H4 (cell line): ENCODE results near the gene MATCAP1. TPM values are rescaled to one million over a fixed set of nuclear protein-coding genes. Genes with fewer than 3 reads are reported as not detected.

ENCODE experiments used
- DNase-seq: peaks from one replicate; pipeline ENCODE4 v3.0.0-alpha.2; 2015; ENCODE audit warnings: low spot score
- total RNA-seq: library from RNA; depleted of rRNA; stranded (reverse); fragments of >200 nt; shearing (Covaris generic); gene quantifications from 2 replicates; pipeline ENCODE4 v1.2.3, GENCODE V29; 2014

The MATCAP1 gene
- total RNA-seq, 1 experiment from 2014 or later: 3.5 TPM

DNA sequence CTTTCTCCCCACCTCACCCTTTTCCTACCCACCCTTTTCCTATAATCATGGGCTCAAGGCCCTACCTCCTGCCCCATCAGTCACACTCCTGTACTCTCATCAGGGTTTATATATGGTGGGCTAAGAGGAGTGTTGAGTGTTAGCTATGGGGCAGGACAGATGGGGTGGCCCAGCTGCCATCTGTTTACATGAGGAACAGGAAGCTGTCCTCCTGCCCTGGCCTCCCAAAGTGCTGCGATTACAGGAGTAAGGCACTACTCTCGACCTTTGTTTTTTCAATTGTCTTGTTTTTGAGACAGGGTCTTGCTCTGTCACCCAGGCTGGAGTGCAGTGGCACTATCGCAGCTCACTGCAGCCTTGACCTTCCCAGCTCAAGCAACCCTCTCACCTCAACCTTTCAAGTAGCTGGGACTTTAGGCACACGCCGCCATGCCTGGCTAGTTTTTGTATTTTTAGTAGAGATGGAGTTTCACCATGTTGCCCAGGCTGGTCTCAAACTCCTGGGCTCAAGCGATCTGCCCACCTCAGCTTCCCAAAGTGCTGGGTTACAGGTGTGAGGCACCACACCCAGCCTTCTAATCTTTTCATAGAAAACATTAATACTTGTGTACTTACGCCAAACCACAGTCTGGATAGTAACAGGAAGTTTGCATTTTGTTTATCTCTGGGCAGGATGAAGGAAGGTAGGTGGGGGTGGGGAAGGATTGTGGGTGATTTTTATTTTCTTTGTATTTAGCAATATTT is 25.7 kb downstream of the MATCAP1 start:
- no peak for DNase-seq

DNA sequence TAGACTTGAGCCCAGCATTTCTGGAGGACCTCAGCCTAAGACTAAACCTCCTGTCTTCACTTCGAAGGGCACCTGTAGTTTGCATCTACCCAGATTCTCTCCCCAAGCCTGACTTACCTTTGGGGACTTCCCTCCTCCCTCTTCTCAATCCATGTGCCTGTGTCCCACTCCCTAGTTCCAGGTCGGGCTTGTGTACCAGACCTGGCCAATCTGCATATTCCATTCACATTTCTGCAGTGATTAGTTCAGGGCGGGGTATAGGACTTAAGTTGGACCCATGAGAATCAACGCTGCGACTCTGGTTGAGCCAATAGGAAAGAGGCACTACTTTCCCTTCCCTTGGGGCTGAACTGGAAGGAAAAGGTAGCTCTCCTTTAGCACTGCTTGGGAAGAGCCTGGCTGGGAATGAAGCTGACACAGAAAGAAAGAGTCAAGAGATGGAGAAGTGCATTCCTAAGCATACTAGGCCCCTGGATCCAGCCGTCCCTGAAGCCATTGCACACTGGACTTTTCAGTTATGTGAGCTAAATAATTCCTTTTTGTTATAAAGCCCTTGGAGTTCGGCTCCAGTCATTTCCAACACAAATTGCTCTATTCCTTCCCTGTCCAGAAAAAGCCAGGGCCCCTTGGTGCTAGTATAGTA is 26.5 kb downstream of the MATCAP1 start:
- no peak for DNase-seq

DNA sequence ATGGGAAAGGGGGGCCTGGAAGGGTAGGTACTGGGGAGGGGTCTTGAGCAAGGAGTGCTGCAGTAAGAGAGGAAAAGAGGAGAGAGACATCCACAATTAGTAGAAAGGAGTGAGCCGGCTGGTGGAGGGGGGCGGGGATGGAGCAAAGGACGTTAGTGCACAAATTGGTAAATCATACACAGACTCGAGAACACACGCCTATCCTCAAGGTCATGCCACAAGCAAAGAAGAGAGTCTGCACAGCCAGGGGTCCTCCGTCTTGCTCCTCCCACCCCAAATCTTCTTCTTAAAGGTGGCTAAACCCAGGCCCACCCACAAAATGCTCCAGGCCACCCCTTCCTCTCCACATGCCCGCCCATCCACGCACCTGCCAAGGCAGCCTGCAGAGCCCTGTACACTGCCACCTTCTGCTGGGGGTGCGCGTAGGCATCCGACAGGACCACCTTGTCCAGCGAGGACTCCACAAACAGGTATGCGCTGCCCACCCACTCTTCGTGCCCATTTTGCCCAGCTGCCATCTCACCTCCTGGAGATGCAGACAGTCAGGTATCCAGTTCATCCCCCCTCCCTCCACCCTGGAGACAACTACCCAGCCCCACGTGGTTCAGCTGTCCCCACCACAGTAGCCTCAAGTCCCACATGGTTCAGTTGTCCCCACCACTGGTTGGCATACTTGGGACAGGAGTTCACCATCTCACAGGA is 27.5 kb downstream of the MATCAP1 start:
- no peak for DNase-seq

DNA sequence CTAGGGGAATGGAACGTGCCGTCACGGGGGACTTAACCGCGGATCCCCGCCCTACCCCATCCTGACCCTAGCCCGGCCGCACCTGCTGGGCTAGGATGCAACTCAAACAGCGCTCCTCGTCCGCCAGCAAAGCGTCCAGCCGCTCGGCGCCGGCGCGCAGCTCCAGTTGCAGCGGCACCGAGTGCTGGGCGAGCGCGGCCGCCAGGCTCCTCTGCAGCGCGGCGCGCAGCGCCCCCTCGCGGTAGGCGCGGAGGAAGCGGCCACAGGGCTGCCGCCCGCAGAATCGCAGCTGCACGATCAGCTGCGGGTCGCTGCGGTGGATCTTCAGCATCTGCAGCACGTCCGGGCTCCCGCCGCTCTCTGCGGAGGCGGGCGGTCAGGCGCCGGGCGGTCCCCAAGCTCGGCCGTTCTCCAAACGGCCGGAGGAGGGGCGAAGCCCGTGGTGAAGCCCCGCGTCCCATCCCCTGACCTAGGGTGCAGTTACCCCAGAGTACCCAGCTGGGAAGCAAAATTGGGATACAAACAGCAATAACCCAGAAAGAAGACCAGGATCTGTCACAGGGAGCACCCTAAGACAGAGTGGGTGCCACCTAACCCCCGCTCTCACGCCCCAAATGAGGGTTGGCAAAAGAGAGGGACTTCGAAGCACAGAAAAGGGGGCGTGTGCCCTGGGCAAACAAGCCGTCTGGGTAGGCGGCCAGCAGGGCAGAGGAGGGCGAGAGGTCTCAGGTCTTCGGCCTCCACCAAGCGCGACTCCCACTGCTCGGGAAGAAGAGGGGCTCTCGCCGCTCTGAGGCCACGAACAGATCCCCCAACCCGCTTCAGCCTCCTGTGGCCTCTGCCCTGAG is 28.2 kb downstream of the MATCAP1 start:
- no peak for DNase-seq

DNA sequence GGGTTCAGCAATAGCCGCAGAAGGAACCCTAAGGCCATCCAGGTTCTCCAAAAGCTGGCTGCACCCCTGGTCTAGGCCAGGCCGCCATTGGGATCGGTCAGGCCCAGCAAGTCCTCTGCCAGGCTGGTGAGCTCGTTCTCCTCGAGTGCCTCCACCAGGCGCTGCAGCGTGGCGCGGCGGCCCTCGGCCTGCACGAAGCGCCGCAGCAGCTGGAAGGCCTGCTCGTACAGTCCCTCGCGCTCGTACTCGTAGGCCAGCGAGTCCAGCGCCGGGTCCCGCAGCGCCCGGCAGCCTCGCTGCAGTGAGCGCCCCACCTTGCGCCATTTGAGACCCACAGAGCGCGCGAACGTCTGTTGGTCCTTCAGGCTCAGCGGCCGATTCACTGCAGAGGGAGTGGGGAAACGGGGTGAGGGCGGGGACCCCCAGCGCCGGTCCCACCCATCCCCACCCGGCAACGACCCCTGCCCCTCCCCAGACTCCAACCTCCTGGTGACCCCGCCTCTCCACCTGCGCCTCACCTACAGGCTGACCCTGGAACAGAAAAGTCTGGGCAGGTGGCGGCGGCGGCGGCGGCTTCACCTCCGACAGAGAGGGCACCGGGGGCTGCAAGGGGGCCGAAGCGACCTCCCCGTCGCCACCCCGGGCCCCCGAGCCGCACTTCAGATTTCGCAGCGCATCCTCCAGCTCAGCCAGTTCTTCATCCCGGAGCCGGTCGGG is 29.0 kb downstream of the MATCAP1 start:
- DNase-seq: no peak

DNA sequence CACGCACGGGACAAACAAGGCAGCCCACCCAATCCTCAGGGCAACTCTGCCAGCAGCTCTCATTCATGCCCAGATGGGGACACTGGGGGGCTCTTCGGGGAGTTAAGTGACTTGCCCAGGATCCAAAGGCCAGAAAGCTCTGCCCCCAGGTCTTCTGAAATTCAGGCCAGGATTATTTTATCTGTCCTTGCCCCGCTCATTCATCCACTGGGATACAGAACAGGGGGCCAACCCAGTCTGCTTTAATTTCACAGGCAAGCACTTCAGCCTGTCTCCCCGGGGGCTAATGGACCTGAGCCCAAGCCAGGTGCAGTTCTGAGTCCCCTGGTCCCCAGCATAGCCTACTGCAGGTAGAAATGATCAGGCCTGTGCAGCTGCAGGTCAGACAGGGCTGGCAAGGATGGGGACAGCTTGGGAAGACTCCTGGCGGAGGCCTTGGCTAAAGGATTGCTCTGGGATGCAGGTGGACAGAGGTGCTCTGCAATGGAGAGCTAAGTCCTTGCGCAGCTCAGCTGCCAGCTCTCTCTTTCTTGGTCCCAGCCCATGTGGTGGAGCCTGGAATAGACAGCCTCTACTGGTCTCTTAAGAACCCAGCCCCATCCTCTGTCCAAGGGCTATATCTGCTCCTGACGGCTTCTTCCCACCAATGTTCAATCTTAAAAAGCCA is 32.2 kb downstream of the MATCAP1 start:
- DNase-seq: no peak

DNA sequence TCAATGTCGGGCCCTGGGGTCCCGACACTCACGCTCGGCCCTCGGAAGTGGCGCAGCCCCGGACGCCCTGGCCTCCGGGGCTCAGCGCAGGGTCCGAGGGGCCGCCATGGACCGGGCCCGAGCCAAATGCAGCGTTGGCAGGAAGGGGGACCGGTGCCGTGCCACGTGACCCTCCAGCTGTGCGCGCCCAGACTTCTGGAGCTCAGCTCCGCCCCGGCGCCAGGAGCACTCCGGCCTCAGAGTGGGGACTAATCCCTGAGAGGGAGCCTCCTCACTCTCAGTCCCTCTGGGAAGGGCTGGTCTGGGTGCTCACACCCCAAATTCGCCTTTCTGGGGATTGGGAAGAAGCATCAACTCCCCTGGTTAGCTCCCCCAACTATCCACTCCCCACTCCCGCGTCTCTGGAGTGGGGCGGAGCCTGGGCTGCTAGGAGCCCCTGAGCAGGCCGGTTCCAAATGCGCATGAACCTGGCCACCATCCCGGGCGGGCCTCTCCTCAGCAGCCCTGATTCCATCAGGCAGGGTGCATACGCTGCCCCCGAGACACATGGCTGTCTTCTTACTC is 32.8 kb downstream of the MATCAP1 start, which contains the start of gene B3GNT9:
Gene B3GNT9 (minus strand): TSS at position 166 of the 564 bp plus-strand sequence. CDS start 513 bp downstream, outside the sequence.
- DNase-seq: peak; percentile 54

DNA sequence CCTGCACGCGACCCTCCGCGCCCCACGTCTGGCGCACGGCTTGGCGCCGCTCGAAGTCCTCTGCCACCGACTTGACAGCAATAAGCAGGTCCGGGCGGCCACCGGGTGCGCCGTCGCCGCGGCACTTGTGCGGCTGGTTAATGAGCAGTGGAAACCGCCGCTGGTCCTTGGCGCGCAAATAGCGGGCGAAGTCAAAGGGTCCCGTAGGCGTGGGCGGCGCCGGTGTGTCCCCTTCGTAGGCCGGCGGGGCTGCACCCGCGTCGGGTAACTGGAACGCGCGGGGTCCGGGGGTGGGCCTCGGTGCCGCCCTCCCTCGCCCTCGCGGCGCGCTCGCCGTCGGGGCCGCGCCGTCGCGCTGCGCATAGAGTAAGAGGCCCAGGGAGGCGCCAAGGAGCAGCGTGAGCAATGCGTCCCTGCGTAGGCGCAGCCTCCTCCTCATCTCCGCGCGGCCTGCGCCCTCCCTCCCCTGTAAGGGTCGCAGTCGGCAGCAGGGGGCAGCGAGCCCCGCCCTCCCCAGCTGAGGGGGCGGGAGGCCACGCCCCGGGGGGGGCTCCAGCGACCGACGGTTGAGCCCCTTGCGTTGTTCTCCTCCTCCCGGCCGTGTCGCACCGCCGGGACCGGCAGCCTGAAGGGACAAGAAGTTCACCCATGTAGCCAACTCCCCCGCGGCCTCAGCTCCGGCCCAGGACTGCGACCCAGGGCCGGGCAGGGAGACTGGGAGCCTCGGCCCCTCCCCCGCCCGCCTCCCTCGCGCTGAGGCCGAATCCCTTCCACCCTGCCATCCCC is 33.5 kb downstream of the MATCAP1 start:
- no peak for DNase-seq

DNA sequence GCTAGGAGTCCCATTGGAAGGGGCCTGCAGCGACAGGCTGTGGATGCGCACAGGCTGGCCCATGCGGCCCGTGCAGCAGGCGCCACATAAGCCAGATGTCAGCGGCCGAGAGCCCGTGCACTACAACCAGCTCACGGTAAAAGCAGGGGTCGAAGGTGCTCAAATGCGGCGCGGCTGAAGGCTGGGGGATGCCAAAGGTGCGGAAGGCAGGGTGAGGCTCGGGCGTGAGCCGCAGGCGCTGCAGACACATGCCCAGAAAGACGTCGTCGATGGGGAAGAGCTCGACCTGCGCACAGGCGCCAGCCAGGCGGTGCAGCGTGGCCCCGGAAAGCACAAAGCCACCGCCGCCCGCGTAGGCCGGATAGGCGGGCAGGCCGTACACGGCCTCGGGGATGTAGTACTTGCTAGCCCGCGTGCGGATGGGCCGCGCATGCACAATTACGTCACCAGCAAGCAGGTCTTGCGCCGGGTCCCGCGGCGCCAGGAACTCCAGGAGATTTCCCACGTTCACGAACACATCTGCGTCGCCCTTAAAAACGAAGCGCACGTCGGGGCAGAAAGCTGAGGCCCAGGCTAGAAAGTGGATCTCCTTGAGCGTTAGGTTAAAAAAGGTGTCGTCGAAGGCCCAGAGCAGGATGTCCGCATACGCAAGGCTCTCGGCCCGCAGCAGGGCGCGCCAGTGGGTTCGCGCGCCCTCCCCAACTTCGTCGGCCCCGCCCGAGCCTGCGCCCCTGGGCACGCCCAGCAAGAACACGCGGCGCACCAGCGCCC is 34.3 kb downstream of the MATCAP1 start:
- no peak for DNase-seq

DNA sequence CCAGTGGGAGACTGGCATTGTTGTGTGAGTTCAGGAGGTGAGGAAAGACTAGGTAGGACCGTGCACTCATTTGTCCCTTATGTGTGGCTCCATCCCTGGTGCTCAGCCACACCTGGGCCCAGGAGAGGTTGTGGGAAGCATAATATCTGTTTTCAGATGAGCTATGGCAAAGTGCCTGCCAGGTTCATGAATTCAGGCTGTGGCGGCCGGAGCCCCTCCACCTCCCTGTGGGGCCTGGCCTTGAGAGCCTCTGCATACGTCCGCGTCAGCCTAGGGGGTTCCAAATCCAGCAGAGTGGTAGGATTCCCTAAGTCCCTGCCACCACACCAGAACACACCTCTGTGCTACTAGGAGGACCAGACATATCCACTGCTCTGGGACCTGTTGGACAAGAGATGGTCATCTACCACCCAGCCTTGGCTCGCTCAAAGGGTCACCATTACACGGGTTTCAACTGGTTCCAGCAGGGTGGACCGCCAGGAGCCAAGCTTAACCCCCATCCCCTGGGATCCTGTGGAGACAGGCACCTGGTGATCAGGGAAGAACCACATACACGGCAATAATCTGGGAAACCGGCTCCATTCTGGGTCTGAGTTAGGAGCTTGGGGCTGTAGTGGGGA is 35.0 kb downstream of the MATCAP1 start:
- no peak for DNase-seq

DNA sequence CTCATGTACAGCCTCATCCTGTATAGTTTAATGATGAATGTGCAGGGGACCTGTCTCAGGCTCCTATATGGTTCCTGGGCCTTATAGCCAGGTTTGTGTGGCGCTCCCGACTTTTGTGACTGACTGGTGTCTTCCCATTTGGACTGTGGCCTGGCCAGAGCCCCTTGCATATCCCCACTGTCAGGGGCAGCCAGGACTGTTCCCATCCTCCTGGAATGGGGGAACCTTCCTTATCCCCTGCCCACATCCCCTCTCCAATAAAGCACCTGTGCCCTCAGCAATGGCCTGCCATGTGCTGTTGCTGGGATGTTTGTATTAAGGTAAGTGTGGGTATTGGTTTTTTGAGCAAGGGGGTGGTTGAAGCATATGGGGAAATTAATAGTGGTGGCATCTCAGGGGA is 35.5 kb downstream of the MATCAP1 start:
- DNase-seq: no peak

DNA sequence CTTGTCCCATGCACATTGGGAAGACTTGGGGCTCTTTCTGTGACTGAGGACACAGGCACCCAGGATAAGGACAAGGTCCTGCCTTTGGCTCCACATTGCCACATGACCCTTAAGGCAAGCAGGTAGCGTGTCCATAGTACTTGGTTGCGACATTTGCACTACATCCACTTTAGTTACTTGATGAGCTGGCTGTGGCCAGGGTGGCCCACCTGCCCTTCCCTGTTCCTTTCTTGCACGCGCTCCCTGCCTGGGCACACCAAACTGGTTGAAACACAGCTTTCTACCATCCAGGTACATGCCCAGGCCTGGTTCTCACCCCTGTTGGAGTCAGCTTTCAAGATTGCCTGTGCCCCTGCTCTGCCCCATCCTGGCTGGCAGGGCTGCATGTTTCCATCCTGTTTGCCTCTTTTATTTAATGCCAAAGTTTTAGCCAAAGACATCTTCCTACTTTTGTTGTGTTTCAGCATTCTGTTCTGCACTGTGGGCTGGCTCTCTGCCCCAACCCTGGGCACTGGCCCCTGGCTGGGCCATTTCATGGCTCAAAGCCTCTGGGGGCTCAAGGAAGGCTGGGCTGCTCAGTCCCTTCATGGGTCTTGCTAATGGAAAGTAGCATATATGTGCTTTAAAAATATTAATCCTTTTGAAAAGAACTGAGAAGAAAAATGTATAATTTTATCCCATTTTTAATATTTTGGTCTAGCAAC is 36.2 kb downstream of the MATCAP1 start:
- DNase-seq: no peak

DNA sequence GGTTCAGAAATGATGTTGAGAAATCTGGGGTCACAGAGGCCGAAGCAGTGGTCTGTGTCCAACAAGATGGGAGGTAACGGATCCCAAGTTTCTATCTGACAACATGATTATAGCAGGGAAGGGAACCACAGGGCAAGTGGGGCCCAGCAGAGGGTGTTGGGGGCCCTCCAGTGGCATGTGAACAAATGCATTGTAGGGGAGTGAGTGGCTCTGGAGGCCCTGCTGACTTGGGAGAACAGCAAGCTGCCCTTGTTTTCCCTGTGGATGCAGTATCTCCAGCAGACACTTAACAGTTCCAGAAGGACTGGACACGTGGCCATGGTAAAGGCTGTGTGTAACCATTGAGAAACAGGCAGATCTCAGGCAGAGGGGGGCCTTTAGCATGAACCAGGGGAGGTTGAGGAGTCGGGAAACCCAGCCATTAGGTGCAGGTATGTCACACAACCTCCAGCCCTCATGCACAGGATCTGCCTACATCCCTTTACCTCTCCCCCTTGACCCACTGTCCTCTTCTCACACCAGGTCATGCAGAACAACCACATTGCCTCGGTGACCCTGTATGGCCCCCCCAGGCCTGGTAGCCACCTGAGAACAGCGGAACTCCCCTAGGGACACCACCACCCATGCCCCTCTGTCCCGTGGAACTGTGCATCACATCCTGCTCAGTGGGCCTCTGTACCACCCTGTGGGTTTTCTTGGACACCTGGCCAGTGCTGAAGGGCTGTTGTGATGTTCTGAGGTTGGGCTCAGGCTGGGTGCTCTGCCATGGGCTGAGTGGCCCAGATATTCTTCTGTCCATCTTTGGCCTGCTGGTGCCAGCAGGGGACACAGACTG is 37.0 kb downstream of the MATCAP1 start:
- no peak for DNase-seq

DNA sequence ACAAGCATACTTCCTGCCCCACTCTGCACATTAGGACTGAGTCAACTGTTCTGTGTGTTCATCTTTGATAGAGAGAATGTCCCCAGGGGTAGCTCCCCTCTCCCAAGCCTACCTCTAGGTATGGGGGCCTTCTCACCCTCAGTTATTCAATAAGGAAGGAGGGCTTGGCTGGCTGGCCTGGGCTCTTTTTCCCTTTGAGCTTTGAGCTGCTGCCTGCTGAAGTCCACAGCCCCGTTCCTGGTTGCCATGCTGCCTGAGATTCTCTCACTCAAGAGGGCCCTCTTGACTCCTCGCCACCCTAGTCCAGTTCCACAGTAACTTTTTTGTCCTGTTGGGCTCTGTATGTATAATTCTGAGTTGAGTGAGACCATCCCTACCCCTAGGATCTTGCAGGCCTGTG is 38.0 kb downstream of the MATCAP1 start:
- no peak for DNase-seq

DNA sequence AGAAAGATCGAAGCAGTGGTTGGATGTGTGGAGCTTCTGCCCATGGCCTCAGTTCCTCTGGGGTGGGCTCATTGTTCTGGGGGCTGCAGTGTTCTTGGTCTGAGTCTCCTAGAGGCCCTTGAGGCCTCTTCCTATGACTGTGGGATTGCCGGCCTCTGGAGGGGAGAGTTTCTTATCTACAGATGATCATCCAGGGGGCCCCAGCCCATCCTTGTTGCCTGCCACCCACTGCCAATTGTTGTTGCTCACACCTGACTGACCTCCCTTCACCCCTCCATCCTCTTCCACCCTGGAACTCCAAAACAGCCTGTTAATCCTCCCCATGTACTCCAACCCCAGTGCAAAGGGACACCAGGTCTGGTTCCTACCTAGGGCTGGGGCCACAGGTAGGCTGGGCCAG is 38.8 kb downstream of the MATCAP1 start:
- DNase-seq: no peak

DNA sequence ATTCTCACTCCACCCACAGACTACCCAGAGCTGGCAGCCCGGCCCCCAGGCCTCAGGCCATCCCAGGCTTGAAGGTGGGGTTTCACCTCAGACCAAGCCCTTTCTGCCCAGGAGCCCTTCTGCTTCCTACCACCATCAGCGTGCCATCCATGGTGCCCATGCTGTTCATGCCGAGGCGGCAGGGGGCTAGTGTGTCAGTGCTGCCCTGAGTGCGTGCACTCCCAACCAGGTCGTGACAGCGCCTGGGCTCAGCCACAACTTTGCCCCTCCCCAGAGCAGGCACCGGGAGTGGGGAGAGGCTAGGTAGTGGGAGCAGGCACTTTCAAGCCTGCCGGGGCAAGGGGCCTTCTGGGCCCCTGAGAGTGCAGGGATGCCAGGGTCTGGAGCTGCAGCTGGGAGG is 41.4 kb downstream of the MATCAP1 start:
- no peak for DNase-seq

DNA sequence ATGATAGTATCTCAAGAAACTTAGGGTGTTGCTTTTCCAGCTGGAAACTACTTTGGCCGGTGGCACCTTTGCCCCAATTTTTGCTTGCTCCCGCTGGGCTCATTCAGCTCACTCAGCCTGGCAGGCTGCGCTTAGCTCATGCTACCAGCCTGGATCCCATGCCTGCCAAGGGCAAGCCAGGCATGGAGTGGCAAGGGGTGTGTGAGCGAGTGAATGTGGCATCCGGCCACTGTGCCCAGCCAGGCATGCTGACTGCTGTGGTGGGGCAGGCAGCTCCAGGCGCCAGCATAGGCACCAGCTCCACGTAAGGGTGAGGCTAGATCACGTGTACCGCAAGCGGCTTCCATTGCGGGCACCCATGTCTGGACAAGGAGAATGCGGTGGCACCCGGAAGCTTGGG is 42.4 kb downstream of the MATCAP1 start:
- DNase-seq: no peak
